C4-2B (cell line): ENCODE measurements around the gene CNTN6.
A peak's percentile ranks its signal among the peaks of the same experiment; 100 is the strongest.

Source experiments
- H3K27ac ChIP-seq: fragments of 450-650 bp; 2 replicates; pipeline ENCODE4 v1.5.1; 2017
- CTCF ChIP-seq: fragments of 450-650 bp; conservative IDR thresholded peaks from 2 replicates; pipeline ENCODE4 v1.5.1; 2017; ENCODE audit warnings: mild to moderate bottlenecking
- ZFX ChIP-seq: fragments of 450-650 bp; IDR thresholded peaks from 2 replicates; pipeline ENCODE4 v1.6.1; 2017

Gene CNTN6

GRCh38 chr3:1262246-1262645, 169.4 kb downstream of the CNTN6 start:
- TF ChIP-seq CTCF (no peak), ZFX (no peak)
- no peak overlapping the region for H3K27ac ChIP-seq

- H3K27ac ChIP-seq = no peak overlapping the region
- no peak for TF ChIP-seq CTCF
- TF ChIP-seq ZFX = no peak
These were observed 170.3 kb downstream of the CNTN6 start for GRCh38 chr3:1263121-1263520.

DNA sequence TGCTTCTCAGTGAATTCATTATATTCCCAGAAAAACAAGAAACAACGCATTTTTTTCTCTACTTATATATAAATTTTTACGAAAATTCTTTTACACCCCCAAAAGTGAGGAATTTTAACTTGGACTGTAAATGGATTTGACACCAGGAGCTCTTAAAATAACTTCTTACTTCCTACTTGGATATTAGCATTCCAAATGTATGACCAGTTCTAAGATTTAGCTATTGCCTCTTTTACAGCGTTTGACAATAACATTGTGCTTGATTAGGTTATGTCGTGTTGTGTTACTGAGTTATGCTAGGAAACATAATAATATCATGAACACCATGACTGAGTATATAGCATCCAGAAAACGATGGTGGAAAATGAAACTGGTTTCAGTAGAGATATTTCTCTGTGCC, 177.0 kb downstream of the CNTN6 start:
- TF ChIP-seq CTCF (no peak), ZFX (no peak)
- H3K27ac ChIP-seq = no peak overlapping the region

DNA sequence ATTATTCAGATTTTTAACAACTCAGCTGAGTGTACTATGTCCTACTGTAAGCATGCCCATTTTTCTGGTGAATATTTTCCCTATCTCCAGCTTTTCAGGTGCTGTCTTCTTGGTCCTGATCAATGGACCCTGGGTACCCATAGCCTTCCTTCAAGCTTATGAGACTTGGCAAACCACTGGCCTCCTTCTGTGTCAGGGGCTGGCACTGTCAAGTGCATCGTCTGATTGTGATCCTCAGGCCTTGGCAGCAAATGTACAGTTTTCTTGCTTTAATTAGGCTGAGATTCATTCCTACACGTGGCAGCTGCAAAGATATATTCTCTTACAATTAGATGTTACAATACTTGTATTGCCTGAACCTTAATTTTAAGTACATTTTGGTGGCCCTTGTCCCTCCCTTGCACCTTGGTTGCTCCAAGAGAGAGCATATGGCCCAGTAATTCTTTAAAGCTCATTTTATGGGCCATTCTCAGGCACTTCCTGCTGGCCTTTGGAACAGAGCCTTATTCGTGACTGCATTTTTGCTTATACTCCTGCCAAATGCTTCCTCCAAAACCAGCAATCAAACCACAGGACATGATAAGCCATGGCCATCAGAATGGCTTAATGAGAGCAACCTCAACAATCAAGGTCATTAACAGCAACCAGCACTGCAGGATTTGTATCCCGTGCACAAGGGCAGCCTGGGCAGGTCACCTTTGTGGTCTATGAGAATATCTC, 179.9 kb downstream of the CNTN6 start:
- TF ChIP-seq ZFX = no peak
- TF ChIP-seq CTCF = no peak
- no peak overlapping the region; the same call in 1 of the 2 replicates for H3K27ac ChIP-seq

DNA sequence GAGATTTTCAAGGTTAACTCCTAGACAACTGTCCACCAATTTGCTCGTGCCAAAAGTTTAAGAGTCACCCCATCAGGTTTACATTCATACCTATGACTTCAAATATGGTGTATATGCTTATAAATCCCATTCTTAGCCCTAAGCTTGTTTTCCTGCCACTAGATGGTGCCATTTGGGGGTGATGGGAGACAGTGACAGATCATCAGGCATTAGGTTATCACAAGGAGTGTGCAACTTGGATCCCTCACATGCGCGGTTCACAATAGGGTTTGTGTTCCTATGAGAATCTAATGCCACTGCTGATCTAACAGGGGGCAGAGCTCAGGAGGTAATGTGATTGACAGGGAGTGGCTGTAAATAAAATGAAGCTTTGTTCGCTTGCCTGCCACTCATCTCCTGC, 182.7 kb downstream of the CNTN6 start:
- H3K27ac ChIP-seq = no peak overlapping the region
- TF ChIP-seq ZFX (no peak), CTCF (peak; percentile 50)

DNA sequence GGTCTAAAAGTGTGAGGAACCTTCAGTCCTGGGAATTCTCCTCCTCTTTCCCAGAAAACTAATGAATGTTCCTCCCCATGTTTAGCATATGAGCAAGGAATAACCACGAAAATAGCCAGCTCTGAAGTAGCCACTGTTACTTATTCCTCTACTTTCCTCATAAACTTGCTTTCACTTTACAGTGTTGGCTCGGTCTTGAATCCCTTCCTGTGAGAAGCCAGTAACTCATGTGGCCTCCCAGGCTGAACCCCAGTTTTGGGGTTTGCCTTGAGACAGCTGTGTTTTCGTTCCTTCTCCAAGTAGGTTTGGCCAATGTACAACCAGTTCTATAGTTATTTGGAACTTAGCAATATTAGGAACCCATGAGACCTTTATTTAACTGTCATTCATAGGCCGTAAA, 195.0 kb downstream of the CNTN6 start:
- TF ChIP-seq CTCF = no peak
- no peak for TF ChIP-seq ZFX
- H3K27ac ChIP-seq = no peak overlapping the region

- TF ChIP-seq ZFX (no peak), CTCF (no peak)
These were observed 196.1 kb downstream of the CNTN6 start for GRCh38 chr3:1288805-1289494.

More at GRCh38 chr3:1288805-1289494, 196.1 kb downstream of the CNTN6 start:
- H3K27ac ChIP-seq = no peak overlapping the region
